IMR-90 (cell line): ENCODE data around the gene CNDP1. TPM values are rescaled to one million over a fixed set of nuclear protein-coding genes. Genes with fewer than 3 reads are reported as not detected.

ENCODE experiments used
- ATAC-seq: fragments of 200-7000 bp; cut with Tn5 transposase; 2 replicates; pipeline ENCODE4 v1.9.1; 2020; ENCODE audit warnings: low read depth, mild to moderate bottlenecking, moderate library complexity
- BruUV-seq: library from RNA; stranded (reverse); fragments of 400-500 nt; replicated peaks from 2 replicates; lab custom pipeline; 2021; lab: Mats Ljungman, UMichigan
- CTCF ChIA-PET: fragments of 300-600 bp; formaldehyde crosslinking; extraction: SDS; loops from one replicate; lab custom pipeline; 2021; ENCODE audit warnings: antibody characterized with exemption; lab: Yijun Ruan, JAX
- POLR2A ChIA-PET: fragments of 300-600 bp; sonication (Branson Sonifier 250); formaldehyde crosslinking; loops from one replicate; lab custom pipeline; 2022; ENCODE audit warnings: antibody characterized with exemption; ENCODE audit not compliant: unreplicated experiment; lab: Charles Lee
- DNase-seq: peaks from one replicate; pipeline ENCODE4 v3.0.0; 2013
- H2AFZ ChIP-seq: replicated peaks from 2 replicates; pipeline ENCODE3; 2013; ENCODE audit warnings: low read length, mild to moderate bottlenecking; ENCODE audit not compliant: poor library complexity
- H2AK5ac ChIP-seq: 2 replicates; pipeline ENCODE4 v1.6.1; 2013; ENCODE audit warnings: low read depth, low read length, inconsistent platforms
- H2AK9ac ChIP-seq: replicated peaks from 2 replicates; pipeline ENCODE3; 2013; ENCODE audit warnings: mild to moderate bottlenecking, low read depth, low read length, moderate library complexity; ENCODE audit not compliant: poor library complexity
- H2BK120ac ChIP-seq: 2 replicates; pipeline ENCODE4 v1.6.1; 2013; ENCODE audit warnings: low read depth, low read length, inconsistent platforms
- H2BK15ac ChIP-seq: 3 replicates; pipeline ENCODE4 v1.6.1; 2013; ENCODE audit warnings: low read depth, low read length, inconsistent platforms
- H2BK20ac ChIP-seq: 2 replicates; pipeline ENCODE4 v1.6.1; 2013; ENCODE audit warnings: low read depth, mild to moderate bottlenecking, inconsistent platforms, low read length, moderate library complexity
- H2BK5ac ChIP-seq: 2 replicates; pipeline ENCODE4 v1.6.1; 2013; ENCODE audit warnings: mild to moderate bottlenecking, low read depth, low read length, inconsistent platforms; ENCODE audit not compliant: poor library complexity, severe bottlenecking
- H3K14ac ChIP-seq: replicated peaks from 2 replicates; pipeline ENCODE4 v1.6.1; 2013; ENCODE audit warnings: low read depth, low read length, inconsistent platforms
- H3K18ac ChIP-seq: 2 replicates; pipeline ENCODE4 v1.6.1; 2013; ENCODE audit warnings: low read depth, low read length, control low read depth
- H3K23ac ChIP-seq: 2 replicates; pipeline ENCODE4 v1.6.1; 2013; ENCODE audit warnings: low read depth, low read length, inconsistent platforms
- H3K27ac ChIP-seq: 2 replicates; pipeline ENCODE4 v1.5.1; 2013; ENCODE audit warnings: mild to moderate bottlenecking, control low read depth, low read length; ENCODE audit not compliant: insufficient read depth
- H3K27me3 ChIP-seq: 2 replicates; pipeline ENCODE4 v1.6.1; 2013; ENCODE audit warnings: low read length; ENCODE audit not compliant: control insufficient read depth, insufficient read depth
- H3K36me3 ChIP-seq: 2 replicates; pipeline ENCODE4 v1.6.1; 2013; ENCODE audit warnings: low read length, mixed read lengths; ENCODE audit not compliant: control insufficient read depth, insufficient read depth
- H3K4ac ChIP-seq: 2 replicates; pipeline ENCODE4 v1.6.1; 2013; ENCODE audit warnings: low read depth, low read length, inconsistent platforms
- H3K4me1 ChIP-seq: 2 replicates; pipeline ENCODE4 v1.6.1; 2013; ENCODE audit warnings: low read length, mixed read lengths; ENCODE audit not compliant: control insufficient read depth, insufficient read depth
- H3K4me2 ChIP-seq: 2 replicates; pipeline ENCODE4 v1.6.1; 2013; ENCODE audit warnings: low read depth, mild to moderate bottlenecking, control low read depth, low read length, moderate library complexity
- H3K4me3 ChIP-seq: 2 replicates; pipeline ENCODE4 v1.5.1; 2013; ENCODE audit warnings: low read depth, mild to moderate bottlenecking, control low read depth, low read length, moderate library complexity; ENCODE audit not compliant: insufficient read depth
- H3K56ac ChIP-seq: 2 replicates; pipeline ENCODE4 v1.6.1; 2013; ENCODE audit warnings: low read length, inconsistent platforms; ENCODE audit not compliant: insufficient read depth; ENCODE audit errors: extremely low read depth
- H3K79me1 ChIP-seq, 2 experiments: 2 replicates each; pipeline ENCODE4 v1.6.1; 2013; ENCODE audit warnings: low read length in 2 of 2, inconsistent platforms in 1 of 2, low read depth in 1 of 2
- H3K9ac ChIP-seq: 2 replicates; pipeline ENCODE4 v1.6.1; 2013; ENCODE audit warnings: low read depth, low read length, control low read depth
- H3K9me1 ChIP-seq: 2 replicates; pipeline ENCODE4 v1.6.1; 2013; ENCODE audit warnings: low read length, inconsistent platforms; ENCODE audit not compliant: insufficient read depth
- H3K9me3 ChIP-seq: 2 replicates; pipeline ENCODE4 v1.6.1; 2013; ENCODE audit warnings: low read length; ENCODE audit not compliant: control insufficient read depth, insufficient read depth
- H4K20me1 ChIP-seq: 2 replicates; pipeline ENCODE4 v1.6.1; 2013; ENCODE audit warnings: low read length, inconsistent platforms; ENCODE audit not compliant: insufficient read depth
- H4K5ac ChIP-seq: 2 replicates; pipeline ENCODE4 v1.6.1; 2013; ENCODE audit warnings: mild to moderate bottlenecking, low read depth, low read length, control low read depth
- H4K8ac ChIP-seq, 2 experiments: 2 replicates each; pipeline ENCODE4 v1.6.1; 2013; ENCODE audit warnings: low read depth in 2 of 2, low read length in 2 of 2, control low read depth in 1 of 2, inconsistent platforms in 1 of 2
- H4K91ac ChIP-seq: 2 replicates; pipeline ENCODE4 v1.6.1; 2013; ENCODE audit warnings: low read depth, low read length, inconsistent platforms; ENCODE audit not compliant: insufficient read depth
- MXI1 ChIP-seq: IDR thresholded peaks from 2 replicates; pipeline ENCODE4 v1.6.1; 2012; ENCODE audit warnings: low read depth, mild to moderate bottlenecking, low read length, moderate library complexity, borderline replicate concordance
- POLR2A ChIP-seq: IDR thresholded peaks from 2 replicates; pipeline ENCODE4 v1.6.1; 2012; ENCODE audit warnings: mild to moderate bottlenecking, low read depth, low read length
- WGBS, 2 experiments: methylation state at CpG; one replicate each; pipeline versions ENCODE4 v1.1.5 to v1.1.7; 2013; ENCODE audit warnings: missing lambda C conversion rate in 2 of 2; ENCODE audit not compliant: insufficient read length in 1 of 2; ENCODE audit errors: extremely low coverage in 2 of 2; 5-methylcytosine and 5-hydroxymethylcytosine counted together
- dilution Hi-C: fragments of 300-500 bp; cut with HindIII; formaldehyde crosslinking; loops from one replicate; pipeline ENCODE4 v1.14.3; 2018; ENCODE audit warnings: low sequenced_read_pairs; ENCODE audit not compliant: unreplicated experiment
- in situ Hi-C: fragments of 300-500 bp; cut with MboI; formaldehyde crosslinking; loops from 3 replicates; pipeline ENCODE4 v1.14.3; 2019; ENCODE audit warnings: low sequenced_read_pairs, inconsistent platforms, mixed read lengths
- intact Hi-C: fragments of 100-400 bp; cut with micrococcal nuclease; formaldehyde crosslinking; loops from 2 replicates; pipeline ENCODE4 v1.10.0; 2022
- polyA plus RNA-seq, 3 experiments: library from polyadenylated mRNA; depleted of rRNA; stranded (reverse); fragments of >200 nt; gene quantifications; 2 replicates each; pipeline ENCODE4 v1.2.3, GENCODE V29; 2012; ENCODE audit warnings: low replicate concordance in 1 of 3
- total RNA-seq: library from RNA; depleted of rRNA; stranded (reverse); fragments of >200 nt; gene quantifications from 2 replicates; pipeline ENCODE4 v1.2.3, GENCODE V29; 2012

CNDP1 gene
- total and polyA plus RNA-seq, 2 of the 4 experiments (the other 2 are of a cell fraction), result not detected

GRCh38 chr18:74539289-74539688, 5.0 kb downstream of the CNDP1 start:
- Histone ChIP-seq H2BK120ac (no peak overlapping the region), H2BK5ac (no peak overlapping the region), H3K4me1 (peaks cover 10% of the 10 kb centered on the region; the same call in 1 of the 2 replicates), H3K23ac (no peak overlapping the region), H4K8ac (no peak overlapping the region), H3K36me3 (no peaks in the 10 kb centered on the region), H3K79me1 (no peaks in the 10 kb centered on the region), H3K56ac (no peak overlapping the region), H3K9me3 (no peaks in the 10 kb centered on the region), H3K14ac (no peak overlapping the region), H3K27me3 (peaks cover 17% of the 10 kb centered on the region), H2BK15ac (no peak overlapping the region), H4K91ac (no peak overlapping the region), H3K9me1 (peaks cover 7% of the 10 kb centered on the region; the same call in 1 of the 2 replicates), H2AFZ (no peak overlapping the region), H3K27ac (no peak overlapping the region), H3K18ac (no peak overlapping the region), H4K20me1 (no peaks in the 10 kb centered on the region), H3K9ac (no peak overlapping the region), H3K4ac (no peak overlapping the region), H3K4me3 (no peak overlapping the region), H2AK5ac (no peak overlapping the region), H2AK9ac (no peak overlapping the region), H2BK20ac (no peak overlapping the region), H3K4me2 (no peak overlapping the region), H4K5ac (no peak overlapping the region)
- 100% methylated on average over 4 of the region's 11 CpGs; no CpG with 5 or more reads in 1 of the 2 experiments for WGBS, 2 experiments
- ChIA-PET POLR2A (no interaction called here), CTCF (interaction anchor here (0.6 to 0.9 kb wide), 3 partner anchors 13 to 55 kb away, joined by 3 to 6 read pairs (median 3); no protein-coding TSS in a partner anchor)
- BruUV-seq, result no TSS peak
- dilution Hi-C loops, result no loop called here
- intact Hi-C loops, result no loop called here
- in situ Hi-C loops, result no loop called here
- TF ChIP-seq POLR2A (no peak), MXI1 (no peak)
- DNase-seq, result no peak
- ATAC-seq, result no peak
